Ovary (tissue), 9 donors: ENCODE results near the gene ARFGEF3. TPM values are rescaled to one million over a fixed set of nuclear protein-coding genes. Genes with fewer than 3 reads are reported as not detected.

Experiments used
- DNase-seq, 5 donors: peaks; one replicate each; pipeline ENCODE4 v3.0.0-alpha.2; 2019 to 2020
- H3K27ac ChIP-seq, 2 donors: fragments of 200-600 bp; one replicate each; pipeline versions ENCODE4 v1.5.1 to v1.8.0; 2019 to 2022
- H3K27me3 ChIP-seq: fragments of 200-600 bp; one replicate; pipeline ENCODE4 v1.8.0; 2022
- H3K36me3 ChIP-seq: fragments of 200-600 bp; sonication (generic); one replicate; pipeline ENCODE4 v1.5.1; 2019
- H3K4me1 ChIP-seq: one replicate; pipeline ENCODE4 v1.8.1; 2013; ENCODE audit warnings: mild to moderate bottlenecking, moderate library complexity; ENCODE audit not compliant: insufficient read depth
- H3K4me3 ChIP-seq: fragments of 200-600 bp; sonication (generic); one replicate; pipeline ENCODE4 v1.5.1; 2017
- H3K9me3 ChIP-seq, 2 donors: fragments of 200-600 bp in 1 of 2; sonication (generic) in 1 of 2; one replicate each; pipeline versions ENCODE4 v1.5.1 to v1.8.1; 2013 to 2019; ENCODE audit warnings: mild to moderate bottlenecking in 1 of 2, moderate library complexity in 1 of 2
- CTCF ChIP-seq, 3 donors: fragments of 450-650 bp in 2 of 3; fragments of 200-600 bp in 1 of 3; IDR thresholded peaks; one replicate each; pipeline versions ENCODE4 v1.5.1 to v1.8.0; 2016 to 2022; ENCODE audit warnings: antibody characterized with exemption in 3 of 3, mild to moderate bottlenecking in 1 of 3
- EP300 ChIP-seq: sonication (generic); formaldehyde crosslinking; IDR thresholded peaks from one replicate; pipeline ENCODE4 v1.6.1; 2017; ENCODE audit warnings: antibody characterized with exemption
- POLR2A ChIP-seq: fragments of 450-650 bp; IDR thresholded peaks from one replicate; pipeline ENCODE4 v1.6.1; 2017; ENCODE audit warnings: antibody characterized with exemption, mild to moderate bottlenecking, moderate library complexity
- WGBS, 3 donors: extraction: QIAGEN DNeasy Blood & Tissue Kit in 1 of 3; methylation state at CpG; one replicate each; pipeline versions ENCODE4 v1.1.5 to v1.1.7; 2013 to 2017; 5-methylcytosine and 5-hydroxymethylcytosine counted together
- intact Hi-C, 4 donors: fragments of 100-400 bp; cut with DNase I; formaldehyde crosslinking; loops; one replicate each; pipeline versions ENCODE4 v1.11.0 to v1.15.1; 2022 to 2023
- polyA plus RNA-seq, 2 donors: library from polyadenylated mRNA; stranded (reverse); fragments of 200-250 nt in 1 of 2; fragments of 350-450 nt in 1 of 2; fragmentation: Illumina TruSeq in 1 of 2; extraction: RNeasy Lipid Tissue Mini Kit (QIAGEN cat#74804) in 1 of 2; gene quantifications; one replicate each; pipeline ENCODE4 v1.2.3, GENCODE V29; 2013 to 2014
- total RNA-seq, 7 donors: library from RNA; depleted of rRNA in 2 of 7; stranded (reverse); fragments of >200 nt in 2 of 7; fragmentation: NEBNext Ultra II Directional in 3 of 7; extraction: Animal tissue kit (Norgen Biotek cat#: 25700) in 3 of 7; gene quantifications; one replicate each; pipeline versions ENCODE4 v1.1.0 to v1.2.4, GENCODE V29; 2016 to 2023
- donor health status: DM: no; HTN: no; CAD: no; lungs with moderate emphysema.
- donor health status: DM: no; HTN: no; CAD: no.
- donor health status: Bipolar disorder and iron deficiency.
- donor health status: DM: yes; HTN: yes; CAD: no.
- donor health status: DM: no; HTN: no; CAD: no.
- donor health status: DM: yes; HTN: yes; CAD: no.

ARFGEF3 gene
- total and polyA plus RNA-seq, 9 donors, result 0.15 to 6.1 (median 0.72) TPM

- WGBS, 3 donors, result 84 to 92% (median 84%) methylated on average over 4 of the region's 4 CpGs
- H3K27ac ChIP-seq, result peak overlapping the region in 1 of 2 donors; percentile 69
- H3K9me3 ChIP-seq, result no peaks in the 10 kb centered on the region
Observed at GRCh38 chr6:138250053-138250452, 88.3 kb downstream of the ARFGEF3 start.

GRCh38 chr6:138250513-138251247 lies 88.9 kb downstream of the ARFGEF3 start:
- Histone ChIP-seq H3K36me3 (no peaks in the 10 kb centered on the region), H3K27ac (peak overlapping the region in 1 of 2 donors; percentile 69), H3K9me3 (no peaks in the 10 kb centered on the region), H3K4me1 (peaks cover 3% of the 10 kb centered on the region), H3K27me3 (no peaks in the 10 kb centered on the region), H3K4me3 (peak overlapping the region; percentile 14)
- TF ChIP-seq CTCF (IDR thresholded peaks at IDR 0.05), result no peak
- TF ChIP-seq EP300, result no peak
- TF ChIP-seq POLR2A, result no peak
- WGBS, 3 donors, result 16 to 19% (median 18%) methylated on average over 16 of the region's 16 CpGs
- peak; percentile 60 to 79 (median 71) for DNase-seq
- intact Hi-C loops, result no loop called here

More at GRCh38 chr6:138250053-138250452, 88.3 kb downstream of the ARFGEF3 start:
- H3K27me3 ChIP-seq, result no peaks in the 10 kb centered on the region
- no peak overlapping the region for H3K4me3 ChIP-seq
- no peak for TF ChIP-seq CTCF (IDR thresholded peaks at IDR 0.05)
- TF ChIP-seq EP300, result no peak
- no peak for TF ChIP-seq POLR2A
- peaks cover 3% of the 10 kb centered on the region for H3K4me1 ChIP-seq
- H3K36me3 ChIP-seq, result no peaks in the 10 kb centered on the region
- intact Hi-C loops, result no loop called here
- DNase-seq, result no peak

DNA sequence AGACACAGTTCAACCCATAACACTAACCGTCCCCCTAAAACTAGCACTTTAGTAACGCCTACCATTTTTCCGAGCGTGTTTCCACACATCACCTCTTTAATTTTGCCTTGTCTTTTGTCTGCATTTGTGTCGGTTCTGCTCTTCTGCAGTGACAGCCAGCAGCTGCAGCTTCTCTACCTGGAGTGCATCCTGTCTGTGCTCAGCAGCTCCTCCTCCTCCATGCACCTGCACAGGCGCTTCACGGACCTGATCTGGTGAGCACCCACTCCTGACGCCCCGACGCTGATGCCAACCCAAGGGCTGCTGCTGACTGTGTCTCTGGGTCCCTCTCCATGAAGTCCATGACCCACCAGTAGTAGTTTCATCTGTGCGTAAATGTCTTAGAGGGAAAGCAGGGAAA lies 92.0 kb downstream of the ARFGEF3 start:
- no peak for DNase-seq
- Histone ChIP-seq H3K4me1 (peaks cover 3% of the 10 kb centered on the region), H3K36me3 (no peaks in the 10 kb centered on the region), H3K27me3 (no peaks in the 10 kb centered on the region), H3K9me3 (no peaks in the 10 kb centered on the region), H3K27ac (no peak overlapping the region), H3K4me3 (no peak overlapping the region)
- WGBS, 3 donors, result 91 to 93% (median 93%) methylated on average over 11 of the region's 11 CpGs
- no peak for TF ChIP-seq POLR2A
- no peak for TF ChIP-seq EP300
- TF ChIP-seq CTCF (IDR thresholded peaks at IDR 0.05), result no peak
- intact Hi-C loops, result no loop called here

GRCh38 chr6:138255443-138255842 lies 93.7 kb downstream of the ARFGEF3 start:
- no peak overlapping the region for H3K27ac ChIP-seq
- no peak for DNase-seq
- peaks cover 3% of the 10 kb centered on the region for H3K4me1 ChIP-seq
- 92 to 95% (median 94%) methylated on average over 20 of the region's 20 CpGs for WGBS, 3 donors
- TF ChIP-seq POLR2A (no peak), CTCF (IDR thresholded peaks at IDR 0.05) (no peak), EP300 (no peak)
- intact Hi-C loops, result no loop called here
- H3K27me3 ChIP-seq, result no peaks in the 10 kb centered on the region
- H3K4me3 ChIP-seq, result no peak overlapping the region
- no peaks in the 10 kb centered on the region for H3K9me3 ChIP-seq
- H3K36me3 ChIP-seq, result no peaks in the 10 kb centered on the region
